ENCODE data around the gene PRAMEF17. TPM values are rescaled to one million over a fixed set of nuclear protein-coding genes. Genes with fewer than 3 reads are reported as not detected.

PRAMEF17 gene
- total RNA-seq, 1 donor from 2014 or later, result not detected

Other genes with a start within 250 kb of the PRAMEF17 start
- gene PRAMEF26, start 233.6 kb upstream of the PRAMEF17 start, total RNA-seq, result not detected
- gene HNRNPCL4, start 224.0 kb upstream of the PRAMEF17 start, total RNA-seq, result not detected
- not detected for gene PRAMEF9, start 217.8 kb upstream of the PRAMEF17 start, total RNA-seq
- not detected for gene PRAMEF13, start 188.2 kb upstream of the PRAMEF17 start, total RNA-seq
- gene PRAMEF18, start 163.5 kb upstream of the PRAMEF17 start, total RNA-seq, result not detected
- gene PRAMEF5, start 135.4 kb upstream of the PRAMEF17 start, total RNA-seq, result not detected
- not detected for gene PRAMEF8, start 104.5 kb upstream of the PRAMEF17 start, total RNA-seq
- gene PRAMEF33, start 86.1 kb upstream of the PRAMEF17 start, total RNA-seq, result not detected
- gene PRAMEF15, start 74.1 kb upstream of the PRAMEF17 start, total RNA-seq, result not detected
- gene PRAMEF14, start 42.5 kb upstream of the PRAMEF17 start, total RNA-seq, result not detected
- not detected for gene PRAMEF19, start 17.7 kb upstream of the PRAMEF17 start, total RNA-seq
- gene PRAMEF20, start 20.8 kb downstream of the PRAMEF17 start, total RNA-seq, result not detected
- 1.4 TPM for gene LRRC38, start 124.4 kb downstream of the PRAMEF17 start, total RNA-seq
- 5.3 TPM for gene PDPN, start 194.2 kb downstream of the PRAMEF17 start, total RNA-seq

All from skin of body (tissue), 1 donor.